ENCODE measurements around the gene FIGNL2.

GRCh38 chr12:51844854-51845253 lies 3.7 kb downstream of the FIGNL2 start:
- TF ChIP-seq CTCF (conservative IDR thresholded peaks at IDR 0.05; ENCODE audit: low read depth, low read length) (no peak), EZH2 (IDR thresholded peaks at IDR 0.05; ENCODE audit: low read length, unreplicated experiment) (no peak)

Measured in PC-3 (cell line).